Lower leg skin (tissue), 3 donors: ENCODE measurements around the gene SLC2A6.

Experiments used
- CTCF ChIP-seq, 3 donors: fragments of 450-650 bp; IDR thresholded peaks; one replicate each; pipeline ENCODE4 v1.5.1; 2016; ENCODE audit warnings: antibody characterized with exemption in 3 of 3, mild to moderate bottlenecking in 3 of 3, moderate library complexity in 2 of 3
- POLR2A ChIP-seq, 2 donors: fragments of 450-650 bp; IDR thresholded peaks; one replicate each; pipeline ENCODE4 v1.6.1; 2016 to 2017; ENCODE audit warnings: antibody characterized with exemption in 2 of 2, mild to moderate bottlenecking in 1 of 2, moderate library complexity in 1 of 2

GRCh38 chr9:133505901-133506652 lies 27.2 kb upstream of the SLC2A6 start:
- TF ChIP-seq CTCF (IDR thresholded peaks at IDR 0.05) (no peak), POLR2A (IDR thresholded peaks at IDR 0.05) (no peak)
